Measurements from ENCODE around the gene MBD5.

DNA sequence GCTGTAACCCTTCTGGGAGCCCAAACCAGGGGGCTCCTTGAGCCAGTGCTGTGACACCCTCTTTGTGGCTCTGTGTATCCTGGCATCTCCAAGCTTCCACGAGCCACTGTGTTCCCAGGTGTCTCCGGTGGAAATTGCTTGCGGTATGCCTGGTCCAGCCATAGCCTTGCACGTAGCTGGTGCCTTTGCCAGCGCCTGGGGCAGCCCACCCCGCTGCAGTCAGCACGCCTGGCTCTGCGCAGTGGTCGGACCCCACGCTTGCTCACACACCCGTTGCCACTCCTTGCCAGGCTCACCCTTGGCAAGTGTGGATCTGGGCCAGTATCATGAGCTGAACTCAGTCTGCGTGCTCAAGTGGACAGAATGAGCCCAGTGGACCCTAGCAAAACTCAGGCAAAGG is 152.3 kb downstream of the MBD5 start:
- no peak for TF ChIP-seq CTCF (IDR thresholded peaks at IDR 0.05)
- TF ChIP-seq POLR2A (IDR thresholded peaks at IDR 0.05), result no peak
- TF ChIP-seq POLR2AphosphoS5 (IDR thresholded peaks at IDR 0.05), result no peak
